Keratinocyte (primary cell): ENCODE measurements around the gene PCDH9. TPM values are rescaled to one million over a fixed set of nuclear protein-coding genes. Genes with fewer than 3 reads are reported as not detected.

Source experiments
- DNase-seq: peaks from one replicate; pipeline ENCODE4 v3.0.0-alpha.2; 2011; ENCODE audit warnings: low read depth, missing footprints, low spot score
- FAIRE-seq: peaks from 2 replicates; lab custom pipeline; 2011; peaks lifted over from hg19 to GRCh38; lab: Jason Lieb, UNC
- H2AFZ ChIP-seq: 2 replicates; pipeline ENCODE4 v1.6.0; 2012; ENCODE audit warnings: low read length, control low read depth, inconsistent platforms; ENCODE audit not compliant: control insufficient read depth
- H3K27ac ChIP-seq: 2 replicates; pipeline ENCODE4 v1.5.1; 2011; ENCODE audit warnings: low read length; ENCODE audit not compliant: control insufficient read depth, insufficient read depth
- H3K27me3 ChIP-seq: 3 replicates; pipeline ENCODE4 v1.6.0; 2011; ENCODE audit warnings: low read length; ENCODE audit not compliant: control insufficient read depth, insufficient read depth; ENCODE audit errors: extremely low read depth
- H3K36me3 ChIP-seq, 2 experiments: 2 replicates in 1 of 2; 3 replicates in 1 of 2; pipeline ENCODE4 v1.5.1; 2011; ENCODE audit warnings: low read length in 2 of 2, mild to moderate bottlenecking in 1 of 2; ENCODE audit not compliant: control insufficient read depth in 2 of 2, insufficient read depth in 2 of 2; ENCODE audit errors: extremely low read depth in 1 of 2
- H3K4me1 ChIP-seq: 3 replicates; pipeline ENCODE4 v1.5.1; 2011; ENCODE audit warnings: low read length; ENCODE audit not compliant: control insufficient read depth, insufficient read depth; ENCODE audit errors: extremely low read depth
- H3K4me2 ChIP-seq: 3 replicates; pipeline ENCODE4 v1.6.0; 2011; ENCODE audit warnings: low read depth, low read length; ENCODE audit not compliant: control insufficient read depth, insufficient read depth; ENCODE audit errors: extremely low read depth
- H3K4me3 ChIP-seq, 3 experiments: fragments of 200-600 bp in 1 of 3; sonication (generic) in 1 of 3; 2 replicates in 2 of 3; 3 replicates in 1 of 3; pipeline ENCODE4 v1.5.1; 2011 to 2016; ENCODE audit warnings: low read length in 3 of 3, mild to moderate bottlenecking in 3 of 3, control low read depth in 2 of 3, inconsistent platforms in 1 of 3, low read depth in 1 of 3, mixed read lengths in 1 of 3, mixed run types in 1 of 3, moderate library complexity in 1 of 3; ENCODE audit not compliant: control insufficient read depth in 2 of 3, insufficient read depth in 2 of 3; ENCODE audit errors: extremely low read depth in 1 of 3
- H3K79me2 ChIP-seq: 2 replicates; pipeline ENCODE4 v1.6.0; 2012; ENCODE audit warnings: low read length; ENCODE audit not compliant: control insufficient read depth, insufficient read depth
- H3K9ac ChIP-seq: 3 replicates; pipeline ENCODE4 v1.6.0; 2011; ENCODE audit warnings: low read length; ENCODE audit not compliant: control insufficient read depth, insufficient read depth; ENCODE audit errors: extremely low read depth
- H3K9me1 ChIP-seq: 3 replicates; pipeline ENCODE4 v1.6.0; 2011; ENCODE audit warnings: low read length; ENCODE audit not compliant: control insufficient read depth, insufficient read depth; ENCODE audit errors: extremely low read depth
- H3K9me3 ChIP-seq: 2 replicates; pipeline ENCODE4 v1.5.1; 2012; ENCODE audit warnings: low read depth, low read length; ENCODE audit not compliant: control insufficient read depth
- H4K20me1 ChIP-seq: 3 replicates; pipeline ENCODE4 v1.6.0; 2011; ENCODE audit warnings: low read length; ENCODE audit not compliant: control insufficient read depth, insufficient read depth; ENCODE audit errors: extremely low read depth
- EZH2 ChIP-seq: IDR thresholded peaks from one replicate; pipeline ENCODE4 v1.6.1; 2012; ENCODE audit warnings: inconsistent platforms, mild to moderate bottlenecking, low read length, moderate library complexity
- dilution Hi-C: fragments of 300-500 bp; cut with MboI; formaldehyde crosslinking; loops from one replicate; pipeline ENCODE4 v1.7.0; 2020; ENCODE audit warnings: low sequenced_read_pairs; ENCODE audit not compliant: extremely low pct_ligation_motif_present
- polyA plus RNA-seq, 5 experiments: library from polyadenylated mRNA; depleted of rRNA in 3 of 5; stranded (reverse) in 3 of 5; stranded (forward) in 1 of 5; unstranded in 1 of 5; fragments of >200 nt; gene quantifications; 1 replicate in 1 of 5; 2 replicates in 3 of 5; 3 replicates in 1 of 5; pipeline versions ENCODE4 v1.2.1 to v1.2.3, GENCODE V29; 2011 to 2012; ENCODE audit warnings: missing spikeins in 2 of 5, low read depth in 1 of 5, low replicate concordance in 1 of 5
- TF ChIP-seq, protein P1 (sequence below), 3 experiments: IDR thresholded peaks in 1 of 3; conservative IDR thresholded peaks in 1 of 3; optimal IDR thresholded peaks in 1 of 3; 2 replicates in 2 of 3; 3 replicates in 1 of 3; pipeline versions ENCODE3 to v1.5.1; 2011; ENCODE audit warnings: low read length in 3 of 3, mild to moderate bottlenecking in 3 of 3, moderate library complexity in 2 of 3, control low read depth in 1 of 3, inconsistent platforms in 1 of 3; ENCODE audit not compliant: insufficient read depth in 2 of 3; ENCODE audit errors: extremely low read depth in 1 of 3

Gene PCDH9
- polyA plus RNA-seq, 1 donor (not counting 4 experiments of a cell fraction or from before 2014, with no cell fraction given): 0.21 TPM

DNA sequence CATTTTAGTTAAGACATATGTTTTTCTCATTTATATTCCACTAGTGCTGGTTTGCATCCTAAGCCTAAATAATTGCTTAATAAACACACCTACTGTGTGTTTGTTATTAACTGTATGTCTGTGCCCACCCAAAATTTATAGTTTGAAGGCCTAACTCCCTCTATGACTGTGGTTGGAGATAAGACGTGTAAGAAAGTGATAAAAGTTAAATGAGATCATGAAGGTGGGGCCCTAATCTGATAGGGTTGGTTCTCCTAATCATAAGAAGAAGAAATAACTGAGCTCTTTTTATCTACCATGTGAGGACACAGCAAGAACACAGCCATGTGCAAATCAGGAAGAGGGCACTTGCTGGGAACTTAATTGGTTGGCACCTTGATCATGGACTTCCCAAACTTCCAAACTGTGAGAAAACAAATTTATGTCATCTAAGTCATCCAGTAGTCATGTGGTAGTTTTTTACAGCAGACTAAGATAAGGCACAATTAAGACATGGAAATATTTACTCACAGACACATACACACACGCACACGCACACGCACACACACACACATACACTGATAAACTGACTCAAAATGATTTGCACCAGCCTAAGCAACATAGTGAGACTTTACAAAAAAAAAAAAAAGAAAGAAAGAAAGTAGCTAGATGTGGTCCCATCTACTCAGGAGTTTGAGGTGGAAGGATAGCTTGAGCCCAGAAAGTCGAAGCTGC lies 662.1 kb downstream of the PCDH9 start:
- Histone ChIP-seq H4K20me1 (no peaks in the 10 kb centered on the region), H2AFZ (no peak overlapping the region), H3K9ac (no peak overlapping the region), H3K9me3 (no peaks in the 10 kb centered on the region), H3K4me1 (no peaks in the 10 kb centered on the region), H3K36me3 (no peaks in the 10 kb centered on the region), H3K27ac (no peak overlapping the region), H3K27me3 (no peaks in the 10 kb centered on the region), H3K4me2 (no peak overlapping the region), H3K79me2 (no peaks in the 10 kb centered on the region), H3K9me1 (no peaks in the 10 kb centered on the region), H3K4me3 (no peak overlapping the region)
- dilution Hi-C loops: no loop called here
- DNase-seq: no peak
- TF ChIP-seq, protein P1, sequence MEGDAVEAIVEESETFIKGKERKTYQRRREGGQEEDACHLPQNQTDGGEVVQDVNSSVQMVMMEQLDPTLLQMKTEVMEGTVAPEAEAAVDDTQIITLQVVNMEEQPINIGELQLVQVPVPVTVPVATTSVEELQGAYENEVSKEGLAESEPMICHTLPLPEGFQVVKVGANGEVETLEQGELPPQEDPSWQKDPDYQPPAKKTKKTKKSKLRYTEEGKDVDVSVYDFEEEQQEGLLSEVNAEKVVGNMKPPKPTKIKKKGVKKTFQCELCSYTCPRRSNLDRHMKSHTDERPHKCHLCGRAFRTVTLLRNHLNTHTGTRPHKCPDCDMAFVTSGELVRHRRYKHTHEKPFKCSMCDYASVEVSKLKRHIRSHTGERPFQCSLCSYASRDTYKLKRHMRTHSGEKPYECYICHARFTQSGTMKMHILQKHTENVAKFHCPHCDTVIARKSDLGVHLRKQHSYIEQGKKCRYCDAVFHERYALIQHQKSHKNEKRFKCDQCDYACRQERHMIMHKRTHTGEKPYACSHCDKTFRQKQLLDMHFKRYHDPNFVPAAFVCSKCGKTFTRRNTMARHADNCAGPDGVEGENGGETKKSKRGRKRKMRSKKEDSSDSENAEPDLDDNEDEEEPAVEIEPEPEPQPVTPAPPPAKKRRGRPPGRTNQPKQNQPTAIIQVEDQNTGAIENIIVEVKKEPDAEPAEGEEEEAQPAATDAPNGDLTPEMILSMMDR (optimal IDR thresholded peaks at IDR 0.05 in 1 of 3, IDR thresholded peaks at IDR 0.05 in 1 of 3, conservative IDR thresholded peaks at IDR 0.05 in 1 of 3; ENCODE audit: extremely low read depth in 1 of 3, insufficient read depth in 2 of 3, low read length in 3 of 3): no peak
- no peak for TF ChIP-seq EZH2
- FAIRE-seq: no peak

DNA sequence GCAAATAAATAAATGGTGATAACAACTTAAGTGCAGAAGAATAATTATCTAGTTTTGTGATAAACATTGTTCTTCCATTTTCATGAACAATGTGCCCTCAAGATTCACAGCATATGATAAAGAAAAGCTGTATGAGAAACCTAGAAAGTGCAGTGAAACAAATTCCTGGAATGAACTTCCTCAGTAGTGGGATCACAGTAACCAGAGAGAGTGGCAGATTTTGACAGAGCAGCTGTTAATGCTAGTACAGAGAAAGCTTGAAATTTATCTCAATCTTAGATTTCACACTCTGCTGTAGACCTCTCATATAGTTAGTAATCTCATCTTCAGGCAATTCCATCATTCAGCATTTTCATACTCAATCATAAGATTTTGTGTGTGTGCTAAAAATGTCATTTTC lies 664.9 kb downstream of the PCDH9 start:
- H3K79me2 ChIP-seq: no peaks in the 10 kb centered on the region
- no peaks in the 10 kb centered on the region for H3K4me1 ChIP-seq
- DNase-seq (no peak), FAIRE-seq (no peak)
- TF ChIP-seq EZH2: no peak
- TF ChIP-seq, protein P1 (optimal IDR thresholded peaks at IDR 0.05 in 1 of 3, IDR thresholded peaks at IDR 0.05 in 1 of 3, conservative IDR thresholded peaks at IDR 0.05 in 1 of 3; ENCODE audit: extremely low read depth in 1 of 3, insufficient read depth in 2 of 3, low read length in 3 of 3): no peak
- H3K9me1 ChIP-seq: no peaks in the 10 kb centered on the region
- no peak overlapping the region for H3K9ac ChIP-seq
- no peaks in the 10 kb centered on the region for H3K9me3 ChIP-seq
- H2AFZ ChIP-seq: no peak overlapping the region
- no peaks in the 10 kb centered on the region for H3K27me3 ChIP-seq
- H4K20me1 ChIP-seq: no peaks in the 10 kb centered on the region
- no peaks in the 10 kb centered on the region for H3K36me3 ChIP-seq
- no peak overlapping the region for H3K4me3 ChIP-seq
- no peak overlapping the region for H3K27ac ChIP-seq
- no peak overlapping the region for H3K4me2 ChIP-seq
- dilution Hi-C loops: no loop called here
